ENCODE results near the gene GSTT2. TPM values are rescaled to one million over a fixed set of nuclear protein-coding genes. Genes with fewer than 3 reads are reported as not detected.
"Not testable (repeated sequence)": the region's sequence is repeated elsewhere in the genome, so short reads cannot be mapped to it uniquely, and the experiment has no call there.

The GSTT2 gene
- total RNA-seq, 5 donors from 2014 or later (not counting 1 experiment from before 2014, with no cell fraction given): not detected

- H3K9me3 Mint-ChIP-seq; ATAC-seq (replicated peaks in 1 of 4); POLR2A ChIA-PET; H3K27me3 ChIP-seq (replicated peaks in 1 of 2; ENCODE audit: control insufficient read depth in 2 of 2, extremely low read depth in 1 of 2, insufficient read depth in 2 of 2, low read length in 1 of 2); H3K27ac ChIP-seq (ENCODE audit: low read length); CTCF ChIA-PET; H3K9me3 ChIP-seq; DNase-seq; H3K27ac Mint-ChIP-seq; H3K4me3 ChIP-seq (ENCODE audit: control insufficient read depth in 1 of 2, extremely low read depth in 1 of 2, low read length in 1 of 2); H3K27me3 Mint-ChIP-seq: not testable (repeated sequence)
- Histone ChIP-seq H3K36me3 (ENCODE audit: control insufficient read depth in 2 of 2, extremely low read depth in 1 of 2, insufficient read depth in 1 of 2, low read length in 1 of 2) (peaks cover 6 to 29% of the 10 kb centered on the region in 2 donors), H3K4me1 (ENCODE audit: control insufficient read depth in 1 of 2, extremely low read depth in 1 of 2, insufficient read depth in 2 of 2, low read length in 2 of 2) (peaks cover 0 to 11% of the 10 kb centered on the region in 2 experiments)
- no CpG with 5 or more reads among the region's 3 CpGs for WGBS (ENCODE audit: insufficient coverage)
- peaks cover 15% of the 10 kb centered on the region for H3K36me3 Mint-ChIP-seq
- H3K4me3 Mint-ChIP-seq: peak overlapping the region in 2 of 3 donors; percentile 28 to 54
- H3K4me1 Mint-ChIP-seq: peaks cover 13 to 32% (median 27%) of the 10 kb centered on the region in 3 donors
These were observed 8.0 kb upstream of the GSTT2 start for GRCh38 chr22:23971927-23972326.

GRCh38 chr22:23974345-23974744 lies 5.6 kb upstream of the GSTT2 start, which contains the start of gene DDT:
DDT (minus strand) TSS chr22:23974441; CDS start chr22:23974414, 27 bp downstream.
- POLR2A ChIA-PET; H3K27ac ChIP-seq (ENCODE audit: low read length); H3K4me3 Mint-ChIP-seq; H3K9me3 Mint-ChIP-seq; H3K27me3 Mint-ChIP-seq; H3K9me3 ChIP-seq; CTCF ChIA-PET; H3K27ac Mint-ChIP-seq; H3K4me3 ChIP-seq (ENCODE audit: control insufficient read depth in 1 of 2, extremely low read depth in 1 of 2, low read length in 1 of 2); H3K27me3 ChIP-seq (replicated peaks in 1 of 2; ENCODE audit: control insufficient read depth in 2 of 2, extremely low read depth in 1 of 2, insufficient read depth in 2 of 2, low read length in 1 of 2); DNase-seq: not testable (repeated sequence)
- Mint-ChIP-seq H3K36me3 (peaks cover 11% of the 10 kb centered on the region), H3K4me1 (peaks cover 10 to 27% (median 23%) of the 10 kb centered on the region in 3 donors)
- Histone ChIP-seq H3K4me1 (ENCODE audit: control insufficient read depth in 1 of 2, extremely low read depth in 1 of 2, insufficient read depth in 2 of 2, low read length in 2 of 2) (peaks cover 0 to 11% of the 10 kb centered on the region in 2 experiments), H3K36me3 (ENCODE audit: control insufficient read depth in 2 of 2, extremely low read depth in 1 of 2, insufficient read depth in 1 of 2, low read length in 1 of 2) (peaks cover 6 to 26% of the 10 kb centered on the region in 2 donors)
- WGBS (ENCODE audit: insufficient coverage): no CpG with 5 or more reads among the region's 29 CpGs
- peak; percentile 95 to 98 (median 96) for ATAC-seq (replicated peaks in 1 of 4)

GRCh38 chr22:23974836-23975352 lies 5.0 kb upstream of the GSTT2 start:
- H3K4me3 Mint-ChIP-seq; CTCF ChIA-PET; H3K27me3 Mint-ChIP-seq; DNase-seq; H3K27ac Mint-ChIP-seq; H3K27me3 ChIP-seq (replicated peaks in 1 of 2; ENCODE audit: control insufficient read depth in 2 of 2, extremely low read depth in 1 of 2, insufficient read depth in 2 of 2, low read length in 1 of 2); H3K9me3 Mint-ChIP-seq; H3K27ac ChIP-seq (ENCODE audit: low read length); H3K4me3 ChIP-seq (ENCODE audit: control insufficient read depth in 1 of 2, extremely low read depth in 1 of 2, low read length in 1 of 2); POLR2A ChIA-PET; H3K9me3 ChIP-seq: not testable (repeated sequence)
- H3K36me3 ChIP-seq (ENCODE audit: control insufficient read depth in 2 of 2, extremely low read depth in 1 of 2, insufficient read depth in 1 of 2, low read length in 1 of 2): peaks cover 6 to 21% of the 10 kb centered on the region in 2 donors
- peak; percentile 21 to 35 (median 28) for ATAC-seq (replicated peaks in 1 of 4)
- no CpG with 5 or more reads among the region's 27 CpGs for WGBS (ENCODE audit: insufficient coverage)
- H3K4me1 ChIP-seq (ENCODE audit: control insufficient read depth in 1 of 2, extremely low read depth in 1 of 2, insufficient read depth in 2 of 2, low read length in 2 of 2): peaks cover 0 to 11% of the 10 kb centered on the region in 2 experiments
- Mint-ChIP-seq H3K4me1 (peaks cover 10 to 22% (median 17%) of the 10 kb centered on the region in 3 donors), H3K36me3 (peaks cover 10% of the 10 kb centered on the region)

- H3K27ac Mint-ChIP-seq; ATAC-seq (replicated peaks in 1 of 4); H3K4me3 Mint-ChIP-seq; H3K9me3 Mint-ChIP-seq; H3K36me3 Mint-ChIP-seq; H3K36me3 ChIP-seq (ENCODE audit: control insufficient read depth in 2 of 2, extremely low read depth in 1 of 2, insufficient read depth in 1 of 2, low read length in 1 of 2); H3K4me3 ChIP-seq (ENCODE audit: control insufficient read depth in 1 of 2, extremely low read depth in 1 of 2, low read length in 1 of 2); H3K27ac ChIP-seq (ENCODE audit: low read length); H3K27me3 Mint-ChIP-seq; H3K4me1 Mint-ChIP-seq; POLR2A ChIA-PET; DNase-seq; H3K9me3 ChIP-seq; CTCF ChIA-PET; H3K4me1 ChIP-seq (ENCODE audit: control insufficient read depth in 1 of 2, extremely low read depth in 1 of 2, insufficient read depth in 2 of 2, low read length in 2 of 2); H3K27me3 ChIP-seq (replicated peaks in 1 of 2; ENCODE audit: control insufficient read depth in 2 of 2, extremely low read depth in 1 of 2, insufficient read depth in 2 of 2, low read length in 1 of 2): not testable (repeated sequence)
- WGBS (ENCODE audit: insufficient coverage): no CpG with 5 or more reads among the region's 12 CpGs
These were observed 2.6 kb upstream of the GSTT2 start for GRCh38 chr22:23977304-23977703.

GRCh38 chr22:23980567-23980966 lies 633 bp downstream of the GSTT2 start:
- H3K9me3 ChIP-seq; H3K4me3 Mint-ChIP-seq; H3K27ac Mint-ChIP-seq; H3K36me3 Mint-ChIP-seq; H3K27ac ChIP-seq (ENCODE audit: low read length); H3K9me3 Mint-ChIP-seq; POLR2A ChIA-PET; CTCF ChIA-PET; ATAC-seq (replicated peaks in 1 of 4); H3K36me3 ChIP-seq (ENCODE audit: control insufficient read depth in 2 of 2, extremely low read depth in 1 of 2, insufficient read depth in 1 of 2, low read length in 1 of 2); DNase-seq; H3K27me3 Mint-ChIP-seq; H3K4me1 ChIP-seq (ENCODE audit: control insufficient read depth in 1 of 2, extremely low read depth in 1 of 2, insufficient read depth in 2 of 2, low read length in 2 of 2); H3K27me3 ChIP-seq (replicated peaks in 1 of 2; ENCODE audit: control insufficient read depth in 2 of 2, extremely low read depth in 1 of 2, insufficient read depth in 2 of 2, low read length in 1 of 2); H3K4me1 Mint-ChIP-seq; H3K4me3 ChIP-seq (ENCODE audit: control insufficient read depth in 1 of 2, extremely low read depth in 1 of 2, low read length in 1 of 2): not testable (repeated sequence)
- WGBS (ENCODE audit: insufficient coverage): no CpG with 5 or more reads among the region's 7 CpGs

GRCh38 chr22:23984430-23984829 lies 4.5 kb downstream of the GSTT2 start:
- ATAC-seq (replicated peaks in 1 of 4) (peak; percentile 64 to 97 (median 73)), DNase-seq (peak in 16 of 35 experiments; percentile 7 to 67 (median 32))
- H3K4me3 Mint-ChIP-seq: no peak overlapping the region
- H3K36me3 Mint-ChIP-seq: no peaks in the 10 kb centered on the region
- H3K4me1 Mint-ChIP-seq: peaks cover 0 to 4% (median 2%) of the 10 kb centered on the region in 3 donors
- no peaks in the 10 kb centered on the region for H3K9me3 ChIP-seq
- no peak overlapping the region for H3K27ac ChIP-seq (ENCODE audit: low read length)
- H3K4me1 ChIP-seq (ENCODE audit: control insufficient read depth in 1 of 2, extremely low read depth in 1 of 2, insufficient read depth in 2 of 2, low read length in 2 of 2): no peaks in the 10 kb centered on the region
- POLR2A ChIA-PET: no interaction called here
- CTCF ChIA-PET: no interaction called here
- no peaks in the 10 kb centered on the region for H3K36me3 ChIP-seq (ENCODE audit: control insufficient read depth in 2 of 2, extremely low read depth in 1 of 2, insufficient read depth in 1 of 2, low read length in 1 of 2)
- peaks cover 0 to 2% of the 10 kb centered on the region in 2 donors for H3K27me3 Mint-ChIP-seq
- no peaks in the 10 kb centered on the region for H3K9me3 Mint-ChIP-seq
- H3K27ac Mint-ChIP-seq: peak overlapping the region in 1 of 2 donors; percentile 66
- no peak overlapping the region for H3K4me3 ChIP-seq (ENCODE audit: control insufficient read depth in 1 of 2, extremely low read depth in 1 of 2, low read length in 1 of 2)
- H3K27me3 ChIP-seq (replicated peaks in 1 of 2; ENCODE audit: control insufficient read depth in 2 of 2, extremely low read depth in 1 of 2, insufficient read depth in 2 of 2, low read length in 1 of 2): peaks cover 0 to 9% of the 10 kb centered on the region in 2 experiments
- WGBS (ENCODE audit: insufficient coverage): 56% methylated on average over 2 of the region's 6 CpGs

- H3K27me3 Mint-ChIP-seq; DNase-seq; H3K4me3 Mint-ChIP-seq; H3K4me3 ChIP-seq (ENCODE audit: control insufficient read depth in 1 of 2, extremely low read depth in 1 of 2, low read length in 1 of 2); H3K9me3 Mint-ChIP-seq; H3K4me1 ChIP-seq (ENCODE audit: control insufficient read depth in 1 of 2, extremely low read depth in 1 of 2, insufficient read depth in 2 of 2, low read length in 2 of 2); ATAC-seq (replicated peaks in 1 of 4); POLR2A ChIA-PET; H3K27ac ChIP-seq (ENCODE audit: low read length); H3K4me1 Mint-ChIP-seq; H3K9me3 ChIP-seq; H3K36me3 ChIP-seq (ENCODE audit: control insufficient read depth in 2 of 2, extremely low read depth in 1 of 2, insufficient read depth in 1 of 2, low read length in 1 of 2); H3K27me3 ChIP-seq (replicated peaks in 1 of 2; ENCODE audit: control insufficient read depth in 2 of 2, extremely low read depth in 1 of 2, insufficient read depth in 2 of 2, low read length in 1 of 2); H3K36me3 Mint-ChIP-seq; H3K27ac Mint-ChIP-seq; CTCF ChIA-PET: not testable (repeated sequence)
- 89% methylated on average over 8 of the region's 8 CpGs for WGBS (ENCODE audit: insufficient coverage)
These were observed 6.2 kb downstream of the GSTT2 start for GRCh38 chr22:23986089-23986488.
